ENCODE data around the gene TIGD2. TPM values are rescaled to one million over a fixed set of nuclear protein-coding genes. Genes with fewer than 3 reads are reported as not detected.

TIGD2 gene
- total and polyA plus RNA-seq, 2 donors (not counting 3 experiments of a cell fraction or from before 2014, with no cell fraction given) = 1.1 to 5.0 TPM

DNA sequence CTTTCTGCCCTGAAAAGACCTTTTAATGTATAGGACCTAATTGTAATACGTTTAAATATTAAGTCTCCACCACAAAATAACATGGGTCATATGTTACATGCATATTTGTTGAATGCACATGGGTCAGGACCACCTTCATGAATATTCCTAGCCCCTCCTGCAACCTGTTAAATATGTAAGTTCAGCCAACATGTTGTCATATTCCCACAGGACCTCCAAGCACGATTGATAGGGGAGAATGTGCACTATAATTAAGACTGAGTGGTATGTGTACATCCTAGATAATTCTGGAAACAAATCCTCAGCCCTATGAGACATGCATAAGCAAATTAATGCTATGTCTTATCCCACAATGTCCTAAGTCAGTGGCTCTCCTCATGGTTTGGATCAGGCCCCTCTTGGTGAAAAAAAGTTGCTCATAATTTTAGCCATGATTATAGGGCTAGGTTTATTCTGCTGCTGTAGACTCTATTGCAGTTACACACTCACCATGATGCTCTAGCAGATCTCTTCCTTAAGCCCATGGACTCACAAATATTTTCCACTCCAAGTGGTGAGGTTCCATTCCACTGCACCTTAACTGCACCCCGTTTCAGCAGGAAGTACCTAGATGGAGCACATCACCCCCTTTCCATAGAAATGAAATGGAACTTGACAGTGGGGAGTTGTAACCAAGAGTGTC lies 10.2 kb downstream of the TIGD2 start:
- Histone ChIP-seq H3K9ac (replicated peaks; ENCODE audit: extremely low read depth, insufficient read depth, low read length) (no peak overlapping the region), H3K27me3 (ENCODE audit: control insufficient read depth in 2 of 2, insufficient read depth in 2 of 2, low read length in 2 of 2) (no peaks in the 10 kb centered on the region), H3K4me2 (ENCODE audit: insufficient read depth, low read length) (no peak overlapping the region), H4K20me1 (replicated peaks; ENCODE audit: control insufficient read depth, extremely low read depth, insufficient read depth, low read length) (no peaks in the 10 kb centered on the region), H3K79me2 (ENCODE audit: control insufficient read depth, insufficient read depth, low read length) (no peaks in the 10 kb centered on the region), H3K4me3 (replicated peaks in 1 of 3; ENCODE audit: insufficient read depth in 1 of 3, low read depth in 1 of 3, low read length in 3 of 3) (no peak overlapping the region), H3K9me3 (replicated peaks; ENCODE audit: control insufficient read depth, insufficient read depth, low read length) (no peaks in the 10 kb centered on the region), H3K4me1 (ENCODE audit: control insufficient read depth, extremely low read depth, insufficient read depth, low read length) (no peaks in the 10 kb centered on the region), H3K36me3 (ENCODE audit: control insufficient read depth in 2 of 2, extremely low read depth in 1 of 2, insufficient read depth in 2 of 2, low read length in 2 of 2) (no peaks in the 10 kb centered on the region), H3K9me1 (replicated peaks; ENCODE audit: control insufficient read depth, extremely low read depth, insufficient read depth, low read length) (no peaks in the 10 kb centered on the region), H2AFZ (ENCODE audit: low read depth, low read length) (no peak overlapping the region), H3K27ac (ENCODE audit: insufficient read depth, low read depth, low read length) (no peak overlapping the region)
- POLR2A ChIA-PET = no interaction called here
- BruUV-seq (replicated peaks) = no TSS peak
- intact Hi-C loops (cut with micrococcal nuclease) (no loop called here), dilution Hi-C loops (cut with MboI; ENCODE audit: extremely low pct_ligation_motif_present, low sequenced_read_pairs) (no loop called here)
- CTCF ChIA-PET = no interaction called here
- no peak for DNase-seq (ENCODE audit: low read depth, low spot score)
- no peak for TF ChIP-seq MYC (IDR thresholded peaks at IDR 0.05; ENCODE audit: low read depth, low read length)
- no peak for TF ChIP-seq EZH2 (IDR thresholded peaks at IDR 0.05; ENCODE audit: borderline replicate concordance, low read depth, low read length, severe bottlenecking)
- TF ChIP-seq POLR2A (IDR thresholded peaks at IDR 0.05; ENCODE audit: low read depth, low read length) = no peak
- TF ChIP-seq GATA2 (IDR thresholded peaks at IDR 0.05; ENCODE audit: insufficient read depth, insufficient read length, low read depth, low read length) = no peak
- TF ChIP-seq, protein P1, sequence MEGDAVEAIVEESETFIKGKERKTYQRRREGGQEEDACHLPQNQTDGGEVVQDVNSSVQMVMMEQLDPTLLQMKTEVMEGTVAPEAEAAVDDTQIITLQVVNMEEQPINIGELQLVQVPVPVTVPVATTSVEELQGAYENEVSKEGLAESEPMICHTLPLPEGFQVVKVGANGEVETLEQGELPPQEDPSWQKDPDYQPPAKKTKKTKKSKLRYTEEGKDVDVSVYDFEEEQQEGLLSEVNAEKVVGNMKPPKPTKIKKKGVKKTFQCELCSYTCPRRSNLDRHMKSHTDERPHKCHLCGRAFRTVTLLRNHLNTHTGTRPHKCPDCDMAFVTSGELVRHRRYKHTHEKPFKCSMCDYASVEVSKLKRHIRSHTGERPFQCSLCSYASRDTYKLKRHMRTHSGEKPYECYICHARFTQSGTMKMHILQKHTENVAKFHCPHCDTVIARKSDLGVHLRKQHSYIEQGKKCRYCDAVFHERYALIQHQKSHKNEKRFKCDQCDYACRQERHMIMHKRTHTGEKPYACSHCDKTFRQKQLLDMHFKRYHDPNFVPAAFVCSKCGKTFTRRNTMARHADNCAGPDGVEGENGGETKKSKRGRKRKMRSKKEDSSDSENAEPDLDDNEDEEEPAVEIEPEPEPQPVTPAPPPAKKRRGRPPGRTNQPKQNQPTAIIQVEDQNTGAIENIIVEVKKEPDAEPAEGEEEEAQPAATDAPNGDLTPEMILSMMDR (IDR thresholded peaks at IDR 0.05; ENCODE audit: extremely low read depth in 1 of 2, insufficient read depth in 1 of 2, low read depth in 1 of 2, low read length in 2 of 2) = no peak
- no peak for TF ChIP-seq POLR2AphosphoS5 (IDR thresholded peaks at IDR 0.05; ENCODE audit: insufficient read depth, low read depth, low read length)
- no peak for TF ChIP-seq MAX (IDR thresholded peaks at IDR 0.05; ENCODE audit: insufficient read depth, insufficient read length)
- no peak for FAIRE-seq
